NCI-H1417 treated with DMSO at 0.1 percent for 48 hours (cell line): ENCODE results near the gene SCYGR6.
"Not testable (repeated sequence)": the region's sequence is repeated elsewhere in the genome, so short reads cannot be mapped to it uniquely, and the experiment has no call there.

Source experiments
- DNase-seq: peaks from one replicate; lab custom pipeline; 2025; lab: John Stamatoyannopoulos, UW

Gene SCYGR6, protein sequence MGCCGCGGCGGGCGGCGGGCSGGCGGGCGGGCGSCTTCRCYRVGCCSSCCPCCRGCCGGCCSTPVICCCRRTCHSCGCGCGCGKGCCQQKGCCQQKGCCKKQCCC

DNA sequence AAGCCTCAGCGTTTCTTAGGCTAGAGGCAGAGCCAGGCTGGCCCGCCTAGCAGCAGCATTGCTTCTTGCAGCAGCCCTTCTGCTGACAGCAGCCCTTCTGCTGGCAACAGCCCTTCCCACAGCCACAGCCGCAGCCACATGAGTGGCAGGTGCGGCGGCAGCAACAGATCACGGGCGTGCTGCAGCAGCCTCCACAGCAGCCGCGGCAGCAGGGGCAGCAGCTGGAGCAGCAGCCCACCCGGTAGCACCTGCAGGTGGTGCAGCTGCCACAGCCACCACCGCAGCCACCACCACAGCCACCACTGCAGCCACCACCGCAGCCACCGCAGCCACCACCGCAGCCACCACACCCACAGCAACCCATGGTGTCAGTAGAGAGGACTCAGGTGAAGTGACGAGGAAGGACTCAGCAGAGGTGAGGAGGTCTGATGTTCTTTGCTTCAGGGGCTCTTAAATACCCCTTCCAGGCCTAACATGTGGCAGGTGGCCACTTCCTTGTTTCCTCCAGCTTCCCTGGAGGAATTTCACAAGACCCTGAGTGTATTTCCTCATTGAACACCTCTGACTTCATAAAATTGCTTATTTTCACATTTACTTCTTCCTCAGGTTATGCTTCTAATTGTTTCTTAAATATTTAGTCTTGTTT, at the start of gene SCYGR6:
Gene SCYGR6, minus strand, starts transcription at position 364 of the 646 bp plus-strand sequence. Its CDS starts 0 bp downstream, at position 364.
- DNase-seq, result no peak

DNA sequence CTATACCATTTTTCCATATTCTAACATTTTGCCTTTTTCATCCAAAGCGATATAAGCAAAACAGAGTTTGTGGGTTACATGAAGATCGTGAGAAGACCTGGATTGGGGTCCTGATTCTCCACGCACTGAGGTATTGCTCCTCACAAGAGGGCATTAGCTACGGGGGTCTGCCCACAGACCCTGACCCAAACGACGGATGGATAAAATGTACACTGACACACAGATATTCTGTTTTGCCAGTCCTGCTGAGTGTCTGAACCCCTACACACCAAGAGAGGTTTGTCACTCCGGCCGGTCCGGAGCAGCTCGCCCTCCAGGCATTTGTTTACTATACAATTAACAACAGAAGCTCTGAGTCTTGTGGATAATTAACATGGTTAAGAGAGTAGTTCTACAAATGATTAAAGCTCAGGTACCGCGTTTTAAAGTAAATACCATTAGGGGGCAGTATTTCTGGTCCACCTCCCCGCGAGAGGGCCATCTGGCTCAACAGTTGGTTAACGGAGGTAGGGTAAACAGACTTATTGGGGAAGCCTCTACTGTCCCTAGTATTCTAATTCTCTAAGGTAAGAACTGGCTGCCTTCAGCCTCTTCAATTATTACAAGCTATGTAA, 49.6 kb upstream of the SCYGR6 start:
- DNase-seq, result no peak

DNA sequence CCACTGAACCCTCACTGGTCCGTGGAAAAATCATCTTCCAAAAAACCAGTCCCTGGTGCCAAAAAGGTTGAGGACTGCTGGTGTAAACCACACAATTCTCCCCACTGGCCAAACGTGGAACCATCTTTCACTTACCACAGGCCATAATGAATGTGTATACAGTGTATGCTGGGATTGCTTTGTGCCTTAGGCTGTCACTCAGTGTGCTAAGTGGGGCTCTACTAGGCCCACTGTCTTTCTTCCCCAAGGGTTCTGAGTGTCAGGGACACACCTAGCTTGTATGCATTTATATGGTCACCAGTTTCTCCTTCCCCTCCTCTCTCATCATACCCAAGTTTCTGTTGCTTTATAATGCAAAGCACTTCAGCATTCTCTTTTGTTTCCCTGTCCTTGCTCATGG, 48.4 kb upstream of the SCYGR6 start:
- no peak for DNase-seq

DNA sequence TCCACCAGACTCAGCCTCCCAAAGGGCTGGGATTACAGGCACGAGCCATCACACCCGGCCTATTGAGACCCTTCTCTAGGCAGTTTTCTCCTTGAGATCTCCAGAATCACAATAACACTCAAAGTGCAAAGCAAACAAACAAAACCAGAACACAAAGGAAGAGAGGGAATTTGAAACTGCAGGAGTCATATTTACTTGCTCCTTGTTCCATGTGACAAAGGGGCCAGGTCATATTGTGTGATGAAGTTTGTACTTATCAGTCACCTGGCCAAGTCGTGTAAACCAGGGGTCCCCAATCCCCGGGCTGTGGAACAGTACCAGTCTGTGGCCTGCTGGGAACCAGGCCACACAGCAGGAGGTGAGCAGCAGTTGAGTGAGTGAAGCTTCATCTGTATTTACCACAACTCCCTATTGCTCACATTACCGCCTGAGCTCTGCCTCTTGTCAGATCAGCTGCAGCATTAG, 47.7 kb upstream of the SCYGR6 start:
- DNase-seq, result no peak

DNA sequence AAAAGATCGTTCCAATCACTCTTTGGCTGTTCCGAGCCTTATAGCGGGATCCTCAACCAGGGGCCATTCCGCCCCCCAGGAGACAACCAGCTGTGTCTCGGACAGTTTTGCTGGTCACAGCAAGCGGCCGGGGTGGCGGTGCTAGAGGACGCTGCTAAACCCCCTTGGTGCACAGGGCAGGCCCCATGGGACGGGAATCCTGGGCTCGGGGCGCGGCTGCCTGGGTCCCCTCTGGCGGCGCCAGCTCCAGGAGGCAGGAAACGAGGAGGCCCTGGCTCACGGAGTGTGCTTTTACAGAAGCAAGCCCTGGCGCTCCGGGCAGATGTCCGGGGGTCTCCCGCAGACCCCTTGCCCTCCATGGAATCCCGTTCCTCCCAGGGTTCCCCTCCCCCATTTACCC, 43.3 kb upstream of the SCYGR6 start:
- no peak for DNase-seq

DNA sequence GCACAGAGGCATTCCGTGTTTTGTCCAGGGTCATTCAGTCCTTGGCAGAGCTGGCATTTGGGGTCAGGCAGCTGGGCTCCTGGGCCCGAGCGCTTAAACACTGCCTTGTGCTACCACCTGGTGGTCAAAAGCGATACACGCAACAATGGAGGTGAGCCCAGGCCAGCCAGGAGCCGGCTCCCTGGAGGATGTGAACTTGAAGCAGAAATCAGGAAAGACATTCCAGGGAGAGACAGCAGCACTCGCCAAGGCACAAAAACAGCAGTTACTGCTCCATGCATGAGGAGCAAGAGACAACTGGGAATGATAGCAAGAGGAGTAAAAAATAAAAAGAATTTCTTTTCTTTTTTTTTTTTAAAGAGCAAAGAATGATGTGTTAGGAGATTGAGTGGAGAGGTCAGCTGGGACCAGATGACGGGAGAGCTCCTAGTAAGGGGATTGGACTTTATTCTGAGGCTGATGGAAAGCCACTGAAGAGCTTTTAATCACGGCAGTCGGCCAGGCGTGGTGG, 41.9 kb upstream of the SCYGR6 start:
- DNase-seq, result no peak

DNA sequence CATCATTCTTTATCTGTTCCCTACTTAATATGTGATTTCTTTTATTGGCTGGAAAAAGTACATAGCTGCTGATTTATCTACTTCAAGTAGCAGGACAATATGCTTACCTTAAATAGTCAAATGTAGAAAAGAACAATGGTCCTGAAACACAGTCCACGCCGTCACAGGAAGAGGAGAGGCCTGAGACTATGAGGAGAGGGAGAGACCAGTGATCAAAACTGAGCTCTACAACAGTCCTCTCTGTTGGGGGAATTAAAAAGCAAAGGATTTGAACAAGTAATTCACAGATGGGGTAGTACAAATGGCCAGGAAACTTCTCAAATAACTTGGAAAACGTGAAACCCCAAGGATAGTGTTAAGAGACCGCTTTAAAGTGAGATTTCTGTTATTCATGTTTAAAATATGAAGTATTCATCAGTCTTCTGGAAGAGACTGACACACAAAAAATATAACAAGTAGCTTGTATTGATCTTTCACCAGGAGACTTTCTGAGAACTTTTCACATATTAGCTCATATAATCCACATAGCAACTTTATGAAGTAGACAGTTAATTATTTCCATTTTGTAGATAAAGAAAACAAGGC, 41.3 kb upstream of the SCYGR6 start:
- no peak for DNase-seq

DNA sequence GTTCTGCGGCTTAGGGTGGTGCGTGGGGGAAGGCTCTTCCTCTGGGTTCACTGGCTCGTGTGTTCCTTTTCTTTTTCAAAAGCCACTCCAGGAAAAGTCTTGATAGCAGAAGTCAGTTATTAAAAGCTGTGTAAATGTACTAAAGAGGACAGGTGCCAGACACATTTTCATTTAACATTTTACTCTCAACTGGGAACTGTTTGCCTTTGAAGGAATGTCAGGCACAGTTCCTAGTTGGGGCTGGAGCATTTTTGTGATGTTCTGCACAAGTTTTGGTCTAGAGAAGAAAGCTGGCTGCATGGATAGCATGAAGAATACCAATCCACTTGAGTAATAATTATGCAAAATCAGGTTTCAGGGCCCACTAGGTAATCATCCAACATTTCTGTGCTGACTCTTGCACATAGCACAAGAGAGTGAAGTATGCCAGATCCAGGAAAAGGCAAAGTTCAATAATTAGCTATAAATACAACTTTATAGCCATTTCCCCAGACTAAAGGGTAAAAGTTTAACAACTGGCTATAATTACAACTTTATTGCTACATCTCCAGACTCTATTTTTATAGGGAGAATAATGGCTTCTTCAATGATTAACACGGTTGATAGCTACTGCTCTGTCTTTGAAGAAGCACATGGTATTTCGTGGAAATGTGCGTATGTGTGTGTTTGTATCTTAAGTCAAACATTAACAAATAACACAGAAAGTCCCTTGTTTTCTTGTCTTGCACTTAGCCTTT, 37.4 kb upstream of the SCYGR6 start:
- no peak for DNase-seq

DNA sequence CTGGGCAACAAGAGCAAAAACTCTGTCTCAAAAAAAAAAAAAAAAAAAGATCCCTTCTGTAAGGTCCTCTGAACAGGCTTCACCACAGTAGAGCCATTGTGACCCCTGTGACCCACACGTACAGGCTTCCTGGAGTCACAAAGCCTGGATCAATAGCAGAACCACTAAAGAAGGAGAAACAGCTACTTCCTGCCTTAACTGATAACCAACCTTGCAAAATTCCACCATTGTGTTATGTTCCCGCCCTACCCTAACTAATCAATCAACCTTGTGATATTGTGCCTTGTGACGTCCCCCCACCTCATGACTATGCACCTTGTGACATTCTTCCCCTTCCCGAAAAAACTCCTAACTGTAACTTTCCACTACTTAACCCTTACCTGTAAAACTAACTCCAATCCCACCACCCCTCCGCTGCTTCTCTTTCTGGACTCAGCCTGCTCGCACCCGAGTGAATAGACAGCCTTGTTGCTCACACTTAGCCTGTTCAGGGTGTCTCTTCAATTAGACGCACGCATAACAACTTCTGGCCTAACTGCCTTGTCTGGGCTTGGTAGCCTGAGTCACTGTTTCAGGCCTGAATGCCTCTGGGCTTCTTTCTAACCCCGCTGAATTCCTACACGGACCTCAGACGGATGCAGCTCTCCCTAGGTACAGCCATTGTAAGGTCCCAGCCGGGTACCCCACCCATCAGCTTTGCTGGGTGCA, 35.0 kb upstream of the SCYGR6 start:
- no peak for DNase-seq

DNA sequence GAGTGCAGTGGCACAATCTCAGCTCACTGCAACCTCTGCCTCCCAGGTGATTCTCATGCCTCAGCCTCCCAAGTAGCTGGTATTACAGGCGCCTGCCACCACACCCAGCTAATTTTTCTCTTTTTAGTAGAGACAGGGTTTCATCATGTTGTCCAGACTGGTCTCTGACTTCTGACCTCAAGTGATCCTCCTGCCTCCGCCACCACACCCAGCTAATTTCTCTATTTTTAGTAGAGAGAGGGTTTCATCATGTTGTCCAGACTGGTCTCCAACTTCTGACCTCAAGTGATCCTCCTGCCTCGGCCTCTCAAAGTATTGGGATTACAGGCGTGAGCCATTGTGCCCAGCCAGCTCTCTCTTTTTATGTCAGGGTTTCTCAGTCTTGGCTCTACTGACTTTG, 31.7 kb upstream of the SCYGR6 start:
- DNase-seq, result not testable (repeated sequence)

DNA sequence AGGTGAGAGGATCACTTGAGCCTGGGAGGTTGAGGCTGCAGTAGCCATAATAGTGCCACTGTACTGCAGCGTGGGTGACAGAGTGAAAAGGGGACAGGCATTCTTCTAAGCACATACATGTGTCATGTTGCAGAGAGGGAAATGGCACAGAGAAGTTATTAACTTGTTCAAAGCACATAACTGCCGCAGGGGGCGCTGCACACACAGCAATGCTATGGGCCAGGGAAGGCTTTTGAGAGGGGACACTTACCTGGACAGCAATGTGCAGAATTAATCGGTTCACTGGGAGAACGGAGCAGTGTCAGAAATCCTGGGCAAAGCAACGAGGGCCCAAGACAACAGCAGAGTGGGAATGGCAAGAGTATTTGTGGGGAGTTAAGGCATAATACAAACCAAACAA, 23.5 kb upstream of the SCYGR6 start:
- no peak for DNase-seq

DNA sequence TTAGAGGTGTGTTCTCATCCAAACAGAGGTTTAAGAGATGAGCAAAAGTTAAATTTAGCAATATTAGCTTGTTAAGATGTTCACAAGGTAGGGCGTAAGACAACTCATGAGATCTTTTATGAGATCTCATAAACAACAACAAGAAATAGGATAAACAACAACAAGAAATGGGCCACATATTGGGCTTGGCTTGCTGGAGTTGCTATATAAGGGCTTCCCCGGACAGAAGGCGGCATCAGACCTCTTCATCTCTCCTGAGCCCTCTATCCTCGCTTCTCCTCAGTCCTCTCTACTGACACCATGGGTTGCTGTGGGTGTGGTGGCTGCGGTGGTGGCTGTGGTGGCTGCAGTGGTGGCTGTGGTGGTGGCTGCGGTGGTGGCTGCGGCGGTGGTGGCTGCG, 21.0 kb upstream of the SCYGR6 start, which contains the start of gene SCYGR8:
Gene SCYGR8, plus strand, starts transcription at position 301 of the 400 bp plus-strand sequence. Its CDS starts 0 bp downstream, at position 301.
- no peak for DNase-seq

DNA sequence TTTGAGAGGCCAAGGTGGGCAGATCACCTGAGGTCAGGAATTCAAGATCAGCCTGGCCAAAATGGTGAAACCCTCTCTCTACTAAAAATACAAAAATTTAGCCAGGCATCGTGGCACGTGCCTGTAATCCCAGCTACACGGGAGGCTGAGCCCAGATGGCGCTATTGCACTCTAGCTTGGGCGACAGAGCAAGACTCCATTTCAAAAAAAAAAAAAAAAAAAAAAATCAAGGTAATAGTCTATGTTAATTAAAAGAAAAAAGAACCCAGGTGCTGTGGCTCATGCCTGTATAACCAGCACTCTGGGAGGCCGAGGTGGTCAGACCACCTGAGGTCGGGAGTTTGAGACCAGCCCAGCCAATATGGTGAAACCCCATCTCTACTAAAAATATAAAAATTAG, 16.1 kb upstream of the SCYGR6 start:
- DNase-seq, result not testable (repeated sequence)

DNA sequence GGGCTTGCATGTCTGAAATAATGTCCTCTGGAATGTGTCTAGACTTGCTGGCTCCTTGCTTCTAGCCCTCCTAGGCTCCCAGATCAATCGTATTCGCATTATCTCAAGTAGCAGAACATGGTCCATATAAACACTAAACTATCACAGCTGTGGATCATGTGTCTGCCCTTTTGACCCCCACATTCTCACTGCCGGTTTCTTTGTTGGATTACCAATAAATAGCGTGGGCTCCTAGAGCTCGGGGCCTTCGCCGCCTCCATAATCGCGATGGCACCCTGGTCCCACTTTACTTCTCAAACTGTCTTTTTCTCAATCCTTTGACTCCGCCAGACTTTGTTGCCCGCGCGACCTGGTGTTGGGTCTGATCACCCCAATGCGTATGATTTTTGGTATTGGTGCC, 14.8 kb upstream of the SCYGR6 start:
- DNase-seq, result no peak

DNA sequence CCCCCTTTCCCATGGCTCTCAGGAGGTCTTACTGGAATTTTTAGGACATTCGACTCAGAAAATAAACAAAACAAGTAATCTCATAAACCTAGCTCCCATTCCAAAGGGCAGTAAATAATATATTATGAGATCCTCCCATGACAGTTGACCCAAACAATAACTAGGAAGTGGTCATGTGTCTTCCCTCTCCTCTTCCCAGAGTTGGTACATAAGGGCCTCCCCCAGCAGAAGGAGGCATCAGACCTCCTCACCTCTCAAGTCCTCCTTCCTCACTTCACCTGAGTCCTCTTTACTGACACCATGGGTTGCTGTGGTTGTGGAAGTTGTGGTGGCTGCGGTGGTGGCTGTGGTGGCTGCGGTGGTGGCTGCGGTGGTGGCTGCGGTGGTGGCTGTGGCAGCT, 3.5 kb upstream of the SCYGR6 start, which contains the start of gene SCYGR7:
Gene SCYGR7, plus strand, starts transcription at position 301 of the 400 bp plus-strand sequence. Its CDS starts 0 bp downstream, at position 301.
- DNase-seq, result no peak

DNA sequence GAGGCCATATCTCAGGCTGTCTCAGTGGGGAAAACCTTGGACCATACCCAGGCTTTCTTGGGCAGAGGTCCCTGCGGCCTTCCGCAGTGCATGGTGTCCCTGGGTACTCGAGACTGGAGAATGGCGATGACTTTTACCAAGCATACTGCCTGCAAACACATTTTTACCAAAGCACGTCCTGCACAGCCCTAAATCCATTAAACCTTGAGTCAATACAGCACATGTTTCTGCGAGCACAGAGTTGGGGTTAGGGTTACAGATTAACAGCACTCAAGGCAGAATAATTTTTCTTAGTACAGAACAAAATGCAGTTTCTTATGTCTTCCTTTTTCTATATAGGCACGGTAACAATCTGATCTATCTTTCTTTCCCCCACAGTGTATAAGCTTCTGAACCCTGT, 1.7 kb downstream of the SCYGR6 start:
- not testable (repeated sequence) for DNase-seq

DNA sequence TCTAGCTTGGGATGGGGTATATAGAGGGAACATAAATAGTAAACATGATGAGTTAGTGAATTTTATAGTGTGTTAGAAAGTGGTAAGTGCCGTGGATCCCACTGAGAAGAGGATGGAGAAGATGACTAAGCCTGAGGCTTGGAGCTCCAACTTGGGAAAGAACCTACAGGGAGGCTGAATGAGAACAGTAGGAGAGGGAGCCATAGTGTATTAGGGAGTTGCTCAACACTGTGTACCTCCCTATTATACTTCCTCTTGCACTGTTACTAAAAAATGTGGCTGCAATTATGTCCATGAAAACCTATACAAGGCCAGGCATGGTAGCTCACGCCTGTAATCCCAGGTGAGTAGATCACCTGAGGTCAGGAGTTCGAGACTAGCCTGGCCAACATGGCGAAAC, 3.9 kb downstream of the SCYGR6 start:
- no peak for DNase-seq

DNA sequence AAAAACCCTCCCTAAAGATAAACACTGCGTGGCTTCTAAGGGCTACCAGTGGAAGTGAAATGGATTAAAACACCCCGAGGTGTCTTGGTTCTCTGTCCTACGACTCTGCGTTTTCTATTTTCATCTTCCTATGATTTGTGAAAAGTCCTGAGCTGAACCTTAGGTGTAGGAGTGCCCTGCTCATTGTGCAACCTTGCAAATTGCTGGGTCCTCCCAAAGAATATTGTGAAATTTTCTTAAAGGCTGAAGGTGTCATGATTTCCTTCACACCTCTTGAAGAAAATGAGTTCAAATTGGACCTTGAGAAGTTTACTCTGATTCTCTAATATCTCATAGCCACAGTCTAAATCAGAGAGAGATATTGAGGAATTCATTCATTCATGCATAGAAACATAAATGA, 4.9 kb downstream of the SCYGR6 start:
- DNase-seq, result no peak

DNA sequence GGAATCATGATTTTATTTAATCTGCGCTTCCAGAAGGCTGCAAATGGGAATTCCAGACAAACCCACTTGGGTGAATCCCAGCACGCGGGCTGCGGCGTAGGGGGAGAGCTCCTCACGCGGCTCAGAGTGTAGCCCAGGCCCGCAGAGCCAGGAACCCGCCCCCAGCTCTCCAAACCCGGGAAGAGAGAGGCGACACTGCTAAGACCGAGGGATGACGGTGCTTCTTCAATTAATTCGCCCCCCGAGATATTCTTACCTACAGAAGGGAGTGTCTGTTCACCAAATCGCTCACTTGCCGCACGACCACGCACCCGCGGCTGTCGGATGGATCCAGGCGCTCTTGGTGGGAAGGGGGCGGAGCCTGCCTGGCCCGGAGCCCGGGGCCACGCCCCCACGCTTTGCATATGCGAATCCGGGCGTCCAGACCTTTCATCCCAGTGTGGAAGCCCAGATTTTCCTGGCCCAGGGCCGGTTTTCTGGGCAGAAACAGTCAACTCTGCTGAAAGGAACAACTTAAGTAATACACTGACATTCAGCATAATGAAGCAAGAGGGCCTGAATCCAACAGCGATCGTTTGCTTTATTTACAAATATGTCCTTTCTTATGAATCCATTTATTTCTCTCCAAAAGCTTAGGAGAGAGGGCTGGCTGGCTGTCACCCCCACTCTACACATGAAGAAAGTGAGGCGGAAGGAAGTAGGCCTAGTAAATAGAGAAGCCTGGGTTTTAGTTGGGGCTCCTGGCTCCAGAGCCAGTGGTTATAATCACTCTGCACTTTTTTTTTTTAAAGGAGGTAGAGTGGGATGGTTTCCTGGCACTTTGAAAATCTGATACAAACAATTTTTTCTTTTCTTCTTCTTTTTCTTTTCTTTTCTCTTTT, 6.6 kb downstream of the SCYGR6 start, which contains the start of gene SLC19A3:
Gene SLC19A3, minus strand, starts transcription at position 342 of the 881 bp plus-strand sequence. CDS start 15,710 bp downstream, outside the sequence.
- DNase-seq, result no peak

DNA sequence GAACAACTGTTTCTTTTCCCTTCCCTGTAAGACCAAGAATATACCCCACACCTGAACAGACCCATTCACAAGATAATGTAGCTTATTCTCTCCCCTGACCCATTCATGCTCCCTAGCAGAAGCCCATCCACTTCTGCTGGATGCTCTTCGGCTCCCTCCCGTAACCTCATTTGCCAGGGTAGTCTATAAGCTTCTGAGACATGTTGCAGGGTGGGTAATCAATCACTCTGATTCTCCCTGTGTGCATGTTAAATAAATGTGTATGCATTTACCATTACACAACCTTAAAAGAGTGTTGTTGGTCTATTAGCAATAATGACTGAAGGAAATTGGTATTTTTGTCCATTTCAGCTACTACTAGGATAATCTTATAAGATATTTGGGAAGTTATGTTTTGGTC, 8.1 kb downstream of the SCYGR6 start:
- DNase-seq, result no peak
